Activated B cell treated with CpG ODN at 0.5 μM for 24 hours (primary cell): ENCODE data around the gene CFAP141. TPM values are rescaled to one million over a fixed set of nuclear protein-coding genes. Genes with fewer than 3 reads are reported as not detected.
A peak's percentile ranks its signal among the peaks of the same experiment; 100 is the strongest.

Source experiments
- ATAC-seq: fragments of 200-7000 bp; cut with Tn5 transposase; one replicate; pipeline ENCODE4 v1.10.0; 2021; ENCODE audit warnings: low read depth, mild to moderate bottlenecking, moderate library complexity
- CTCF ChIA-PET: fragments of 350-600 bp; sonication (Branson Sonifier 250); formaldehyde crosslinking; loops from one replicate; lab custom pipeline; 2021; ENCODE audit warnings: antibody characterized with exemption; lab: Charles Lee
- POLR2A ChIA-PET: fragments of 350-600 bp; sonication (Branson Sonifier 250); formaldehyde crosslinking; loops from one replicate; lab custom pipeline; 2021; ENCODE audit warnings: antibody characterized with exemption; lab: Charles Lee
- DNase-seq: peaks from one replicate; pipeline ENCODE4 v3.0.0; 2022
- H3K27ac Mint-ChIP-seq: one replicate; pipeline ENCODE4 v1.8.0; 2020; ENCODE audit warnings: mixed read lengths
- H3K27me3 Mint-ChIP-seq: one replicate; pipeline ENCODE4 v1.8.0; 2021; ENCODE audit warnings: mixed read lengths
- H3K36me3 Mint-ChIP-seq: one replicate; pipeline ENCODE4 v1.8.0; 2021; ENCODE audit warnings: low read depth, mixed read lengths
- H3K4me1 Mint-ChIP-seq: one replicate; pipeline ENCODE4 v1.8.0; 2021; ENCODE audit warnings: mixed read lengths
- H3K4me3 Mint-ChIP-seq: one replicate; pipeline ENCODE4 v1.8.0; 2020; ENCODE audit warnings: mild to moderate bottlenecking, mixed read lengths
- H3K9me3 Mint-ChIP-seq: one replicate; pipeline ENCODE4 v1.8.0; 2020; ENCODE audit warnings: mixed read lengths
- intact Hi-C: fragments of 100-400 bp; cut with micrococcal nuclease; formaldehyde crosslinking; loops from one replicate; pipeline ENCODE4 v1.15.1; 2024
- total RNA-seq: library from RNA; stranded (reverse); gene quantifications from 2 replicates; pipeline ENCODE4 v1.2.3, GENCODE V29; 2022
- TF ChIP-seq, protein P1 (sequence below): fragments of 200-600 bp; IDR thresholded peaks from one replicate; pipeline ENCODE4 v1.8.0; 2022; ENCODE audit warnings: antibody characterized with exemption, mild to moderate bottlenecking

CFAP141 gene
- total RNA-seq, 1 donor from 2014 or later = not detected

DNA sequence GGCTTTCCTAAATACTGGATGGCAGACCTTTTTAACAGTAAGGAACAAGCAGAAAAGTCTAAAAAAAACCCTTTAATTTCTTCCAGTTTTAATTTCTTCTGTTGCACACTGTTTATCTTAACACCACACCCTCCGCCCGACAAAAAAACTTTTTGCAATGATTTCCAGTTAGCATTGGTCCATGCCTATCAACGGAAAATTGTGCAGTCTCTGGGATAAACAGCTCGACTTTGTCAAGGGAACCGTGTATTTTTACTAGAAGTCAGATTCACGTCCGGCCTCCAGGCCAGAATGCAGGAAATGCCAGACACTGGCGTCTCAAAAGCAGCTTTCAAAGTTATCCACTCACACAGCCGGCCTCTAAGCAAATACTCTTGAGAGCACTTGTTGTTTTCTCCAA is 50.9 kb downstream of the CFAP141 start:
- Mint-ChIP-seq H3K27me3 (no peaks in the 10 kb centered on the region), H3K4me3 (no peak overlapping the region), H3K27ac (no peak overlapping the region), H3K4me1 (peaks cover 26% of the 10 kb centered on the region), H3K9me3 (peaks cover 2% of the 10 kb centered on the region), H3K36me3 (peaks cover 59% of the 10 kb centered on the region)
- intact Hi-C loops = no loop called here
- TF ChIP-seq, protein P1, sequence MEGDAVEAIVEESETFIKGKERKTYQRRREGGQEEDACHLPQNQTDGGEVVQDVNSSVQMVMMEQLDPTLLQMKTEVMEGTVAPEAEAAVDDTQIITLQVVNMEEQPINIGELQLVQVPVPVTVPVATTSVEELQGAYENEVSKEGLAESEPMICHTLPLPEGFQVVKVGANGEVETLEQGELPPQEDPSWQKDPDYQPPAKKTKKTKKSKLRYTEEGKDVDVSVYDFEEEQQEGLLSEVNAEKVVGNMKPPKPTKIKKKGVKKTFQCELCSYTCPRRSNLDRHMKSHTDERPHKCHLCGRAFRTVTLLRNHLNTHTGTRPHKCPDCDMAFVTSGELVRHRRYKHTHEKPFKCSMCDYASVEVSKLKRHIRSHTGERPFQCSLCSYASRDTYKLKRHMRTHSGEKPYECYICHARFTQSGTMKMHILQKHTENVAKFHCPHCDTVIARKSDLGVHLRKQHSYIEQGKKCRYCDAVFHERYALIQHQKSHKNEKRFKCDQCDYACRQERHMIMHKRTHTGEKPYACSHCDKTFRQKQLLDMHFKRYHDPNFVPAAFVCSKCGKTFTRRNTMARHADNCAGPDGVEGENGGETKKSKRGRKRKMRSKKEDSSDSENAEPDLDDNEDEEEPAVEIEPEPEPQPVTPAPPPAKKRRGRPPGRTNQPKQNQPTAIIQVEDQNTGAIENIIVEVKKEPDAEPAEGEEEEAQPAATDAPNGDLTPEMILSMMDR = no peak
- ATAC-seq (no peak), DNase-seq (no peak)
- ChIA-PET POLR2A (no interaction called here), CTCF (no interaction called here)

DNA sequence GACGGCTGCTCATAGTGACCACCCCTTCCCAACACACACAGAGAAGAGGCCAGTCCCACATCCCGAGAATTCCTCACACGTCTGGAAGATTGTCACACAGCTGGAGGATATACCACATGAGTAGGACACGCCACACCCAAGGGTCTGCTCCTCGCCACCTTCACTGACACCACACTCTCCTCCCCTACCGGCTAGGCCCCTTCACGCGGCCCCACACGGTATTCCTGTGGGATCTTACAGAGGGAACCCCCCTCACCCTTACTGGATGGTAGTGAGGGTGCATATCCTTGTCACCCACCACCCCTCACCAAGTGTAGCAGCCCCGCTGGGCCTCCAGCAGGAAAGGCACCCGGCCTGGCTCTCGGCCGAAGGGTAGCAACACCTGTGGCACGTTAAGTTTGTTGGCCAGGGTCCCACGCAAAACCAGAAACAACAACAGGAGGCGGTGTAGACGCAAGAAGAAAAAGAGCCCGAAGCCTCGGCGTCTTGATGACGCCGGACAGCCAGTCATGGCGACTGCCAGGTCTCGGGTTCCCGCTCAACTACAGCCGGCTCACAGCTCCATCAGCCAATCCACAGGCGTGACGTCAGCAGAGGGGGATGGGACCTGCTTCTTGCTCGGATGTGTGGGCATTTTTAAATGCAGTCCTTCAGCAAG is 51.5 kb downstream of the CFAP141 start, which contains the start of gene NUP210L:
Gene NUP210L, minus strand, starts transcription at position 540 of the 658 bp plus-strand sequence.
- Mint-ChIP-seq H3K27ac (peak within 1 kb of the TSS; percentile 3), H3K36me3 (peaks cover 54% of the 10 kb centered on the region), H3K4me1 (peaks cover 23% of the 10 kb centered on the region), H3K27me3 (no peaks in the 10 kb centered on the region), H3K4me3 (no peak within 1 kb of the TSS), H3K9me3 (peaks cover 2% of the 10 kb centered on the region)
- ATAC-seq (no peak), DNase-seq (no peak)
- CTCF ChIA-PET = no interaction called here
- POLR2A ChIA-PET = no interaction called here
- TF ChIP-seq, protein P1 = no peak
- intact Hi-C loops = no loop called here

DNA sequence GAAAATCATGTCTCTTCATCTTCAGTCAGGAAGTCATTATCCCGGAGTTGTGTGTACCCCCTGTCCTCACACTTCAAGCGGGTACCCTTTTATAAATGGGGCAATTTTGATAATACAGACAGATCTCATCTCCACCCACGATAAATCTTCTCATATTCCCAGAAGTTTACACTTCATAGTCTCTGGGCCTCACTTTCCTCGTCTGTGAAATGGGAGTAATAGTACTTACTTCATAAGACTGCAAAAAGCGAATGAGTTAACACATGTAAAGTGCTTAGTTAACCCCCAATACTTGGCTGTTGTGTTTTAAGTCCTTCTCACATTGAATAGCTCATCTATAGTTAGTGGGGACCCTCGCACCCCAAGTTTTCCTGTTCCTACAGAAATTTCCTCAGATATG is 52.1 kb downstream of the CFAP141 start:
- TF ChIP-seq, protein P1 = no peak
- CTCF ChIA-PET = no interaction called here
- ATAC-seq = no peak

DNA sequence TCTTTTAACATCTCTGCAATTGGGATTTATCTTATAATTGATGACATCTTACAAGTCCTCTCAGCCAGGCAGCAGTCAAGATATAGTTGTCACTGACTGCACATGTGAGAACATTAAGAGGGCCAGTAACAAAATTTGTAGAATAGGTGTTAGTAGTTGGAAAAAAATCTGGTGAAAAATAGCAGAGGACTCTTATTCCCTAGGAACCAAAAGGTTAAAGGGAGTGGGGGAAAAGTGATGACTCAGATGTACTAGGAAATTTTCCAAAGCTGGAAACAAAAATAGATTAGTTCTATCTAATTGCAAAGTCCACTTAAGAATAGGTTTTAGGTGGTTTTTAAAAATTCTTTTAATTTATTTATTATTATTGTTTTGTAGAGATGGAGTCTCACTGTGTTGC is 54.8 kb downstream of the CFAP141 start:
- Mint-ChIP-seq H3K9me3 (no peaks in the 10 kb centered on the region), H3K4me1 (peaks cover 3% of the 10 kb centered on the region), H3K27me3 (no peaks in the 10 kb centered on the region), H3K36me3 (peaks cover 24% of the 10 kb centered on the region), H3K4me3 (no peak overlapping the region), H3K27ac (no peak overlapping the region)
- intact Hi-C loops = no loop called here
- TF ChIP-seq, protein P1 = no peak
- ChIA-PET CTCF (no interaction called here), POLR2A (no interaction called here)
- no peak for ATAC-seq
- no peak for DNase-seq

More for the DNA sequence above, 52.1 kb downstream of the CFAP141 start:
- no peak for DNase-seq
- Mint-ChIP-seq H3K4me1 (peaks cover 21% of the 10 kb centered on the region), H3K36me3 (peaks cover 48% of the 10 kb centered on the region), H3K9me3 (no peaks in the 10 kb centered on the region), H3K27me3 (no peaks in the 10 kb centered on the region), H3K27ac (peak overlapping the region; percentile 3), H3K4me3 (no peak overlapping the region)
- POLR2A ChIA-PET = no interaction called here
- intact Hi-C loops = no loop called here

Other genes with a start within 250 kb of the CFAP141 start
- 206 and 247 TPM in 2 replicates for gene CRTC2, start 247.7 kb downstream of the CFAP141 start, total RNA-seq
- gene SLC39A1, start 242.8 kb downstream of the CFAP141 start, total RNA-seq = 51.3 and 56.3 TPM in 2 replicates
- gene CREB3L4, start 238.4 kb downstream of the CFAP141 start, total RNA-seq = 9.4 and 10.2 TPM in 2 replicates
- gene JTB, start 228.7 kb downstream of the CFAP141 start, total RNA-seq = 137 and 147 TPM in 2 replicates
- gene RAB13, start 220.0 kb downstream of the CFAP141 start, total RNA-seq = 48.2 and 49.1 TPM in 2 replicates
- 3,463 and 4,673 TPM in 2 replicates for gene RPS27, start 215.6 kb downstream of the CFAP141 start, total RNA-seq
- gene NUP210L, start 51.3 kb downstream of the CFAP141 start, total RNA-seq = 0.22 and 0.27 TPM in 2 replicates
- gene TPM3, start 14.2 kb downstream of the CFAP141 start, total RNA-seq = 466 and 509 TPM in 2 replicates
- gene UBAP2L, start 14.6 kb upstream of the CFAP141 start, total RNA-seq = 209 and 234 TPM in 2 replicates
- gene HAX1, start 66.3 kb upstream of the CFAP141 start, total RNA-seq = 89.4 and 93.0 TPM in 2 replicates
- gene AQP10, start 114.8 kb upstream of the CFAP141 start, total RNA-seq = not detected in 2 replicates
- 24.3 and 27.3 TPM in 2 replicates for gene ATP8B2, start 119.2 kb upstream of the CFAP141 start, total RNA-seq
- gene IL6R, start 199.0 kb upstream of the CFAP141 start, total RNA-seq = 3.3 and 5.1 TPM in 2 replicates